HL-60/S4 treated with retinoic acid at 250 ng/mL for 4 days and 3 days (cell line): ENCODE data around the gene RARS2.
"Not testable (repeated sequence)": the region's sequence is repeated elsewhere in the genome, so short reads cannot be mapped to it uniquely, and the experiment has no call there.

Experiments
- in situ Hi-C: fragments of 300-500 bp; cut with MboI; formaldehyde crosslinking; loops from 2 replicates; pipeline ENCODE4 v1.7.0; 2022; ENCODE audit warnings: low sequenced_read_pairs

Gene RARS2

DNA sequence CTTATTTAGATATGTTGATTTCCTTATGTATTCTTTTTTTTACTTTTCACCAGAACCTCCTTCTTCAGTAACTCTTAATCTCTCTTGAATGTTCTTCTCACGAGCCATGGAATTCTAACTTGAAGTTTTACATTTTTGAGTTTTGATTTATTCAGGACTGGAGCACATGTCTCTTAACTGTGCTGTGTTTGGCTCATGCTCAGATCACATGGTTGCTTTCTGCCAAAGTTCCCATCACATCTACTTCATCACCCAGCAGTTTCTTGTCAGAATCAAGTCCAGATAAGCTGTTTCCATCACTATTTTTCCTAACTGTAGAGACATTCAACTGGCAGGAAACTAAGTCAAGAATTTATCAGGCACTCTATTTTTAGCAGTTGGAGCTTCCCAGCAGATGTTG, 85.3 kb downstream of the RARS2 start:
- in situ Hi-C loops, result no loop called here

GRCh38 chr6:87501809-87502572, 87.8 kb downstream of the RARS2 start:
- in situ Hi-C loops, result no loop called here

DNA sequence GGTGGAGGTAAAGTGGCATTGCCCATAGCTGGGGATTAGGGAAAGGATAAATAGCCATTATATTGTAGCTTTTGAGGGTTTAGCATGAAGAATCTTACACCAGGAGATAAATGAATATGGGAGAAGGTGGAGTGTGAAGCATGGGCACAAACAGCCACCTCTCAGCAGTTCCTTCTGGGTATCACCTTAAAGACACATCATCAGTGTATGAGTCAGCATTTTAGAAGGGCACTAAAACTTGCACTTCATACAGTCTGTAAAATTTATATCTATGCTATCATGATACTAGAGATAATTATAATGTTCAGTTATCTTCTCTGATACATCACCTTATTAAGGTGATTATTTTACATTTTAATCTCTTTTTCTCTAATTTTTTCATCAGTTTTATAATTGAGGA, 91.7 kb downstream of the RARS2 start:
- in situ Hi-C loops, result no loop called here

DNA sequence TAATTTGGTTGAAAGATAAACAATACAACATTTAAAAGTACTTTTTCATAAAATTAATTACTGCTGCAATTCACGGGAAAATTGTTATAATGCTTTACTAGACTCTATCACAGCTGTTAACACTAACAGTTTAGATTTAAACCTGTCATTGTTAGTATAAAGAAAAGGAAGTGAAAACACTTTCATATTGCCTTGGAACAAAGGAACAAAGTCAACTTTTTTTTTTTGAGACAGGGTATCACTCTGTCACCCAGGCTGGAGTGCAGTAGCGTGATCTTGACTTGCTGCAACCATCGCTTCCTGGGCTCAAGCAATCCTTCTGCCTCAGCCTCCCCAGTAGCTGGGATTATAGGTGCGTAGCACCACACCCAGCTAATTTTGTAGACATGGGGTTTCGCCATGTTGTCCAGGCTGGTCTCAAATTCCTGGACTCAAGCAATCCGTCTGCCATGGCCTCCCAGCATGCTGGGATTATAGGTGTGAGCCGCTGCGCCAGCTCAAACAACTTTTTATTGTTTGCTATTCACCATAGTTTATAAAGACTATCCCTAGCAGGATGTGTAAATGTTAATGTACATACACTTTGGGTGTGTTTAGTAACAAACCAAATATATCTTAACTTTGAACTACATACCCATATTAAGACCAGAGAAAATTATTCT, 94.9 kb downstream of the RARS2 start:
- in situ Hi-C loops, result no loop called here

- in situ Hi-C loops, result not testable (repeated sequence)
These were observed 100.5 kb downstream of the RARS2 start for GRCh38 chr6:87489326-87489725.

DNA sequence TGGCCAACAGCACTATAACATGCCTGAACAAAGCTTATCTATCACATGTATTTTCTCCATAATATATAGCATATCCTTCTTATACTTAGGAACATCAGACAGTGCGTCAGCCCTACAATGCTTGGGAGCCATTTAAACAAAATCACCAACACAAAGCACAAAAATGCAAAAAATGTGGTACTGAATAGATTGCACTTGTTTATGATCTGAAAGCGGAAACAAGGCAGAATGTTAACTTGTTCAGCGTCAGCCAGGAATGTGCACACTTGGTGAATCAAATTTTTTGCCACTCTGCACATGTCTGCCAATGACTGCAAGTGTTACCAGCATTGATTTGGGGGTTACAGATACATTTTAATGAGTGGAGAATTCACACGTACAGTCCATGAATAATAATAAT, 102.2 kb downstream of the RARS2 start:
- in situ Hi-C loops, result no loop called here

- in situ Hi-C loops, result no loop called here
These were observed 105.3 kb downstream of the RARS2 start for GRCh38 chr6:87484491-87484890.

DNA sequence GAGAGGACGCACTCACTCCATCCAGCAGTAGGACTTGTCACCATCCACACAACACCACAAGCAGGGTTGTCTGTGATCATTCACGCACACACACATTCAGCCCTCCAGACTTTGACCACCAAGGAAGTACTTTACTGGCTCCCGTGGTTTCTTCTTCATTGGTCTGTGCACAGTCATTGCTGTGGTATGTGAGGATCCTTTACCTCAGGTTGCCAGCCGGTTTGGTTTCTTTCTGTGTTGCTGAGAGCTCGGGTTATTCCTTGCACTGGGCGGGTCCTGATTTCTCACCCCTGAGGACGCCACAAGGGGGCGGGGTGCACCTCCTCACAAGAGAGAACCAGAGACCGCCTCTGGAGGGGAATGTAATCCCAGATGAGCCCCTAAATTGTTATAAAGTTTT, 105.9 kb downstream of the RARS2 start:
- in situ Hi-C loops, result no loop called here

DNA sequence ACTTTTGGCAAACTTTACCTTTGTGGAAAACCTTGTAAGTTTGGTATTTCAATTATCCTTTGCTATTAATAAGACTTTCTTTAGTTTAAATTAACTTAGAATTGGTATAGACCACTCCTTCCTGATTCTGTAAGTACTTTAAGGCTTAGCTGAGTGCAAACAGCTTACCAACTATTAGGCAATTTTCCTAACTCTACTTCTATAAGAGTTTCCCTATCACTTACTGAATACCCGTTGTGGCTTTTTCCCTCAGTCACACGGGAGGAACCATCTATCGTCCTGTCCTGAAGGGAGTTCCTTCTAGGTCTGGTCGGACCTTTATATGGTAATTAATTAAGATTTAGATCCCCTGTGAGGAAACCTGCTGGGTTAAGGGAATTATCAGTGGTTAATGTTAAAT, 107.4 kb downstream of the RARS2 start:
- in situ Hi-C loops, result no loop called here

DNA sequence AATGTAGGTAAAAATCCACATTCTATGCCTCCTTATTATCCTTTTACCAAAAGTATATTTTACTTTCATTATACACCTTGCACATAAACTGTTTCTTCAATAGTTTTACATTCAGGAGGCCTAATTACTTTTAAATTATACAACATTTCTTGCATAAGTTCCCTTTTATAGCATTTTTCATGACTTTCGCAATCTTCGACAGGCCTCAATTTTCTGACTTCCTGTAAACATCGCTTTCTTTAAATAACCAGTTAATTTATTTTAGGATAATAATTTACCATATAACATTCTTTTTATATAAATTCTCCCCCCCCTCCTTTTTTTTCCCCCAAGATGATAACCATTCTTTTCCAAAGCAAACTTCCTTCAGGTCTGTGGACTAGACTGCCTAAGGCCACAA, 107.9 kb downstream of the RARS2 start:
- in situ Hi-C loops, result no loop called here

DNA sequence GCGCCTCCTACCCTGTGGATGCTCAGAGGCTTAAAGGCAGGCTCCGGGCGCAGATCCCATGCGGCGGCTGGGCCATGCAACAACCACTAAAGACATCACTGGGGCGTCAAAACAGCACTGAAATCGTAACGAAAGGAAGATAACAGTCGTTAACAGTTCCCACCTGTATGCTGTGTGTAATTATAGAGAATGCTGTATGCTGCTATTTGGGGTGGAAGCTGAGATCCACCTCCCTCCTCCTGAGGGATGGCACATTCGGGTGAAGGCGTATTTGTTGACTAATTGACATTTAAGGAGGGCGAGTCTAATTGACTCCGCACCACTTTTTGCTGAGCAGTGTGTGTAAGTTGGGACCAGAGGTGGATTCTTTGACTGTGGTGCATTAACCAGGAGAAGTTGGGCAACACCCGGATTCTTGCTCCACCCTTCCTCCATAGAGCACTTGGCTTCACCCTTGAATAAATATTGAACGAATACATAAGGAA, 116.3 kb downstream of the RARS2 start:
- in situ Hi-C loops, result no loop called here

- in situ Hi-C loops, result no loop called here
These were observed 117.0 kb downstream of the RARS2 start, which contains the start of gene SLC35A1 for GRCh38 chr6:87472525-87473418. SLC35A1 (plus strand) TSS chr6:87472974; CDS start chr6:87473004, 30 bp downstream.

DNA sequence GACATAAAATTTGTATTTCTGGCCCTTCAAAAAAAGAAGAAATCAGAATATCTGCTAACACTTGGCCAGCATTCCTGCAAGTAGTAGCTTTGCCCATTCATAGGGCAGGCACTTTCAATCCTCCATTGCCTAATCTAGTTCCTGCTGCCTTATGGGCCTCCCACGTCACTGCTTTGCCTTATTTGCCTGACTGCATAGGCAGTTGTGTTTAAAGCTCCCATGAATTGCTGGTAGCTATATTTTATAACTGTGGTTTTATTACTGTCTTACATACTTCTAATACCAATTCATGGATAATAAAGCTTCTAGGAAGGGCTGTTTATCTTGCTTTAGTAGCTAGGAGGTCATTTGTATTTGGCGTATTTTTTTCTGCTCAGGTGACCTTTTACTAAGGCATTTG, 124.7 kb downstream of the RARS2 start:
- in situ Hi-C loops, result no loop called here
